Liver (tissue), 3 donors: ENCODE data around the gene NUP42.

Experiments
- ATF3 ChIP-seq: IDR thresholded peaks from 2 replicates; pipeline ENCODE4 v1.6.1; 2016; ENCODE audit warnings: antibody characterized with exemption
- CTCF ChIP-seq: fragments of 150-350 bp; IDR thresholded peaks from 2 replicates; pipeline ENCODE4 v1.5.1; 2017; ENCODE audit warnings: improper control_type of control experiment, low read depth, low read length; ENCODE audit not compliant: missing input control
- EGR1 ChIP-seq, 2 donors: IDR thresholded peaks; 2 replicates each; pipeline ENCODE4 v1.6.1; 2016 to 2018; ENCODE audit warnings: antibody characterized with exemption in 2 of 2, low read depth in 2 of 2
- GABPA ChIP-seq, 2 donors: IDR thresholded peaks in 1 of 2; conservative IDR thresholded peaks in 1 of 2; 2 replicates each; pipeline ENCODE4 v1.6.1; 2016; ENCODE audit warnings: antibody characterized with exemption in 2 of 2, mild to moderate bottlenecking in 1 of 2, moderate library complexity in 1 of 2
- JUND ChIP-seq, 2 donors: IDR thresholded peaks; 2 replicates each; pipeline ENCODE4 v1.6.1; 2016; ENCODE audit warnings: antibody characterized with exemption in 2 of 2
- REST ChIP-seq: IDR thresholded peaks from 2 replicates; pipeline ENCODE4 v1.6.1; 2016; ENCODE audit warnings: antibody characterized with exemption, mild to moderate bottlenecking
- TAF1 ChIP-seq: conservative IDR thresholded peaks from 2 replicates; pipeline ENCODE4 v1.6.1; 2016; ENCODE audit warnings: antibody characterized with exemption, mild to moderate bottlenecking
- YY1 ChIP-seq: IDR thresholded peaks from 2 replicates; pipeline ENCODE4 v1.6.1; 2016; ENCODE audit warnings: antibody characterized with exemption, mild to moderate bottlenecking
- ZBTB33 ChIP-seq: IDR thresholded peaks from 2 replicates; pipeline ENCODE4 v1.6.1; 2016; ENCODE audit warnings: antibody characterized with exemption
- donor health status: healthy.
- donor health status: healthy.

- TF ChIP-seq CTCF (no peak), TAF1 (no peak), GABPA (IDR thresholded peaks at IDR 0.05 in 1 of 2, conservative IDR thresholded peaks at IDR 0.05 in 1 of 2) (no peak), REST (no peak), EGR1 (IDR thresholded peaks at IDR 0.05; ENCODE audit: low read depth in 2 of 2) (no peak), YY1 (no peak), JUND (IDR thresholded peaks at IDR 0.05) (no peak), ZBTB33 (no peak), ATF3 (no peak)
Observed at GRCh38 chr7:23218196-23218595, 36.3 kb downstream of the NUP42 start.
